Activated CD8-positive, alpha-beta T cell treated with anti-CD3 and anti-CD28 coated beads, Interleukin-2, amount 10 ng/mL, durations not matched to agents 7 days and 5 days (primary cell): Measurements from ENCODE around the gene LRBA. TPM values are rescaled to one million over a fixed set of nuclear protein-coding genes. Genes with fewer than 3 reads are reported as not detected.
"Not testable (repeated sequence)": the region's sequence is repeated elsewhere in the genome, so short reads cannot be mapped to it uniquely, and the experiment has no call there.

Source experiments
- ATAC-seq: fragments of 150-1000 bp; cut with Tn5 transposase; one replicate; pipeline ENCODE4 v1.10.0; 2021; ENCODE audit warnings: moderate library complexity
- CTCF ChIA-PET: fragments of 350-600 bp; sonication (Branson Sonifier 250); formaldehyde crosslinking; loops from one replicate; lab custom pipeline; 2021; ENCODE audit warnings: antibody characterized with exemption; lab: Charles Lee
- POLR2A ChIA-PET: fragments of 350-600 bp; sonication (Branson Sonifier 250); formaldehyde crosslinking; loops from one replicate; lab custom pipeline; 2021; ENCODE audit warnings: antibody characterized with exemption; lab: Charles Lee
- DNase-seq: peaks from one replicate; pipeline ENCODE4 v3.0.0-alpha.2; 2020
- H3K27ac Mint-ChIP-seq: one replicate; pipeline ENCODE4 v1.8.0; 2021; ENCODE audit warnings: mild to moderate bottlenecking, mixed read lengths
- H3K27me3 Mint-ChIP-seq: one replicate; pipeline ENCODE4 v1.8.0; 2021; ENCODE audit warnings: low read depth, mixed read lengths
- H3K36me3 Mint-ChIP-seq: one replicate; pipeline ENCODE4 v1.8.0; 2021; ENCODE audit warnings: low read depth, mixed read lengths
- H3K4me1 Mint-ChIP-seq: one replicate; pipeline ENCODE4 v1.8.0; 2021; ENCODE audit warnings: low read depth, mixed read lengths
- H3K4me3 Mint-ChIP-seq: one replicate; pipeline ENCODE4 v1.8.0; 2021; ENCODE audit warnings: mild to moderate bottlenecking, mixed read lengths
- H3K9me3 Mint-ChIP-seq: one replicate; pipeline ENCODE4 v1.8.0; 2022; ENCODE audit warnings: mixed read lengths; ENCODE audit not compliant: insufficient read depth
- total RNA-seq, 2 experiments: library from RNA; stranded (reverse); gene quantifications; one replicate each; pipeline ENCODE4 v1.2.3, GENCODE V29; 2021

LRBA gene
- total RNA-seq, 2 experiments from 2014 or later: 43.3 to 44.5 TPM

DNA sequence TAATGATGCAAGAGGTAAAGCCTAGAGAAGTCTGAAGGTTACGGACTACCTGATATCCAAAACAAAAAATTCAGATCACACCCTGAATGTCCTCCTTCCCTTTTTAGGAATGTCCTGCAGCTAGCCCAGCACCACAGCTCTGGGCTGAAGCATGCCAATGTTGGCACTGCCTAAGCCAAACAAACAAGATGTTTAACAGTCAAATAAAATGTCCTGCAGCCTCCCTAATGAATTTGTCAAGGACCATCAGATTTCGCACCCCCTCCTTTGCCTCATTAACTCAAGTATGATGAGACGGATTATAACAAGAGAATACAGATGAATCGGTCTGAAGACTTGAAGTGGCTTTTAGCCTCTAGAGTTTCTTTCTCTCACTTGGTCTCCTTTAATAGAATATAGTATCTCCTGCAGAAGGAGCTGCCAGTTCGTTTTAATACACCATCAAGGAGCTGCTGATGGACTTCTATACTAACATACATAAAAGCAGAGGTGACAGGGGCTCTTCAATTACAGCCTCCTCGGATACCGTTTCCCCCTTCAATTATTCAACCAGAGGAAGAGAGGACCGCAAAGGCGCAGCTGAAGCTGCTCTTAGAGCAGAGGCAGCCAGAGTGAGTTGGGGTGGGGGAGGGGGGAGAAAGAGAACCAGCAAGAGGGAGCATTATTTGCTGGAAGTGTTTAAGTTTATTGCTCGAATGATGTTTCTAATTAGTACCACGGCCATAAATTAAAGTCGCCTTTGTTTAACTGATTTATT is 436.2 kb downstream of the LRBA start:
- ATAC-seq (no peak), DNase-seq (no peak)
- no peak overlapping the region for H3K4me3 Mint-ChIP-seq
- no peak overlapping the region for H3K27ac Mint-ChIP-seq
- H3K27me3 Mint-ChIP-seq: no peaks in the 10 kb centered on the region
- peaks cover 13% of the 10 kb centered on the region for H3K9me3 Mint-ChIP-seq
- no peaks in the 10 kb centered on the region for H3K4me1 Mint-ChIP-seq
- ChIA-PET CTCF (no interaction called here), POLR2A (interaction anchor here (0.6 kb wide), 1 partner anchor 140 kb away, joined by 4 read pairs; no protein-coding TSS in a partner anchor)
- peaks cover 38% of the 10 kb centered on the region for H3K36me3 Mint-ChIP-seq

DNA sequence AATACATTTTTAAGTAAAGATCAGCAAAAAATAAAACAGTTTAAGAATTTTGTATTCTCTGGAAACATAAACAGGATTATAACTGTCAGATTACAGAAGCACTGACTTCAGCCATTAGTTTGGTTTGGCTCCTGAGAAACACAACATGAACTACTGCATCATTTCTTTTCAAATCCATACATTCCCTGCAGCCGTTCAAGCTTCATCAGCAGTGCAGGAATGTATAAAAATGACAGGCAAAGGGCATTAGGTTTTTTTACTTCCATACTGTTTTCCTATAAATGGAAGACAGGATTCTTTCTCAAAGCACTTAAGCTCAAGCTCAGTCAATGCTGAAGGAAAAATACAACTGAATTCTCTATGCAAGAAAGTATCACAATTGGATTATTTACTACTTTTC is 437.3 kb downstream of the LRBA start:
- Mint-ChIP-seq H3K9me3 (peaks cover 13% of the 10 kb centered on the region), H3K4me3 (no peak overlapping the region), H3K4me1 (peaks cover 4% of the 10 kb centered on the region), H3K27ac (no peak overlapping the region), H3K27me3 (no peaks in the 10 kb centered on the region), H3K36me3 (peaks cover 27% of the 10 kb centered on the region)
- ATAC-seq (no peak), DNase-seq (no peak)
- ChIA-PET POLR2A (no interaction called here), CTCF (no interaction called here)

DNA sequence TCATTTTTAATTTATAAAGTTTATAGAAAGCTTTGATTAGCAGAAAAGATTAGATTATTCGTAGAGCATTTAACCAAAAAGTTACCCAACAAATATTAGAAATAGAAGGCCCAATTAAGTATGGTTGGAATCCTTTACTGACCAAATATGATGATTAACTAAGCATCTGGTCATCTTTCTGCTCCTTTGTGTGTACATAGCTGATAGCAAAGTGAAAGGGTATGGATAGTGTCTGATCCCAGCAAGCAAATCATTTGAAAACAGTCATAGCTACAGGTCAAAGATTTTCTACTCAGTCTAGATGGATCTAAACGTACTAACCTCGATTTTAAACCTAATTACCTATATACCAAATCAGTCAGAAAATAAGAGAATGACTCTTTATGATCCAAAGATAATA is 440.4 kb downstream of the LRBA start:
- Mint-ChIP-seq H3K27me3 (no peaks in the 10 kb centered on the region), H3K36me3 (peaks cover 8% of the 10 kb centered on the region), H3K4me3 (no peak overlapping the region), H3K27ac (no peak overlapping the region), H3K9me3 (no peaks in the 10 kb centered on the region), H3K4me1 (peaks cover 4% of the 10 kb centered on the region)
- ATAC-seq (no peak), DNase-seq (no peak)
- POLR2A ChIA-PET: no interaction called here
- CTCF ChIA-PET: no interaction called here

DNA sequence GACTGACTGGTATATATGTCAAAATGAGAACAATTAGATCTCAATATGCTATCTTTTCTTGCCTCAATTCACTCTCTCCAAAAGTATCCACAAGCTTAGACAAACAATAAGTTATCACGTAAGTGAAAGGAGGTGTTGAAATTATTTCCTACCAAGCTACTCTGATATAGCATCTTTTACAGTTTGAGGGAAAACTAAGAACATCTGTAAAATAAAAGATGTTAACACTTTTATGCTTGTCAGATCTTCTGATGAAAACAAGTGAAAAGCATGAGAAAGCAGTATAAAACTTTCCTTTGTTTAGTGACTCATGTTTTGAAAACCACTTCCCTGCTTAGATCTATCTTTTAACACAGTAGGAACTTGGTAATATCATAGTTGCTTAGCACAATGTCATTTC is 441.6 kb downstream of the LRBA start:
- Mint-ChIP-seq H3K9me3 (no peaks in the 10 kb centered on the region), H3K27ac (no peak overlapping the region), H3K4me3 (no peak overlapping the region), H3K27me3 (no peaks in the 10 kb centered on the region), H3K36me3 (peaks cover 4% of the 10 kb centered on the region), H3K4me1 (peaks cover 4% of the 10 kb centered on the region)
- POLR2A ChIA-PET: no interaction called here
- DNase-seq (no peak), ATAC-seq (no peak)
- CTCF ChIA-PET: no interaction called here

DNA sequence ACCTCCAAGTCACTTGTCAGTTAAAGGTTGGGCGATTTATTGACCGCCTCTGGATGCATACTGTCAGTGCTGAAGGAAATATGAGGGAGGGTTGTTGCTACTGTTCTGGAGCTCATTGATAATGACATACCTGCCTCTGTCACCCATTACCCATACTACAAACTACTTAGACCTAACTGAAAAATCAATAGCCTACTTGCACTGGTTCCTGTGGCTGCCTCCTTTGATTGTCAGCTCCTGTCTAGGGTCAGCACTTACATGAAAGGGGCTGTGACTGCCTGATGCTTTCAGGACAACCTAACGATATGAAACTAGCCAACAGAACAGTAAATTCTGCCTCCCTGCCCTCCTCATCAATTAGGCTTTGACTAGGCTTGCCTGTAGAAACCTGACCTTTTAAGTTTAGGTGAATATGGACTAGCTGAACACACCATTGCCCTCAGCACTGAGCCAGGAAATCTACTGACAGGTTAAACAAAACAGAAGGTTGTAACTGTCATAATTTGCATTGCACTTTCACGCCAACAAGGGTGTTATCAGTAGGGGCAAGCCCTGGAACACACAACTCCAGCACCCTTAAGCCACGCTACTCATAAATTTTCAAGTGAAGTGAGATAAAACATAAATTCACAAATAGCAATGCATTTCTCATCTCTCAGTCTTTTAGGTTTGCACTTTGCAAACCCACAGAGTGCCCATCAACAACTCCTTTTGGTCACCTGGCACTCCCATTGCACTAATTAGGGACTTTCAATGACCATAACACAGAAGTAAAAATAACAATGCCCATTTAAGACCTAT is 442.2 kb downstream of the LRBA start:
- ChIA-PET CTCF (no interaction called here), POLR2A (no interaction called here)
- H3K27ac Mint-ChIP-seq: no peak overlapping the region
- peaks cover 4% of the 10 kb centered on the region for H3K36me3 Mint-ChIP-seq
- H3K4me3 Mint-ChIP-seq: no peak overlapping the region
- ATAC-seq (no peak), DNase-seq (no peak)
- no peaks in the 10 kb centered on the region for H3K27me3 Mint-ChIP-seq
- H3K4me1 Mint-ChIP-seq: peaks cover 4% of the 10 kb centered on the region
- H3K9me3 Mint-ChIP-seq: no peaks in the 10 kb centered on the region

DNA sequence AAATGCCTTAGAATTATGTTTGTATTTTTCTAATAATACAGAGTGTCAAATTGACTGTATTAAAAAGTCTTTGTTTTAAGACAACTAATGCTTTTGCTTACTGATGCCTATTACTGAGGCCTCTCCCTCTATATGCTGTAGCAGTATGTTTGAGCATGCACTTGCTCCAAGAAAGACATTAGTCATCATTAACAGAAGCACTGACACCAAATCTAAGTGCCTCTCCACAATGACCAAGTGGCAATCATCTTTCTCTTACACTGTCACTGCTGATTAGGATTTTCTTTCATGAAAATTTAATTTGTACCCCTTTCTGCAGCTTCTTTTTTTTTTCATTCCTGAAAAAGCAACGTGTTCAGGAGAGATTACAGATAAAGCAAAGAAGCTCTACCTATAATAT is 444.2 kb downstream of the LRBA start:
- H3K4me3 Mint-ChIP-seq: no peak overlapping the region
- H3K27me3 Mint-ChIP-seq: no peaks in the 10 kb centered on the region
- ATAC-seq (no peak), DNase-seq (no peak)
- ChIA-PET POLR2A (no interaction called here), CTCF (no interaction called here)
- H3K36me3 Mint-ChIP-seq: peaks cover 6% of the 10 kb centered on the region
- no peaks in the 10 kb centered on the region for H3K9me3 Mint-ChIP-seq
- H3K27ac Mint-ChIP-seq: no peak overlapping the region
- peaks cover 4% of the 10 kb centered on the region for H3K4me1 Mint-ChIP-seq

DNA sequence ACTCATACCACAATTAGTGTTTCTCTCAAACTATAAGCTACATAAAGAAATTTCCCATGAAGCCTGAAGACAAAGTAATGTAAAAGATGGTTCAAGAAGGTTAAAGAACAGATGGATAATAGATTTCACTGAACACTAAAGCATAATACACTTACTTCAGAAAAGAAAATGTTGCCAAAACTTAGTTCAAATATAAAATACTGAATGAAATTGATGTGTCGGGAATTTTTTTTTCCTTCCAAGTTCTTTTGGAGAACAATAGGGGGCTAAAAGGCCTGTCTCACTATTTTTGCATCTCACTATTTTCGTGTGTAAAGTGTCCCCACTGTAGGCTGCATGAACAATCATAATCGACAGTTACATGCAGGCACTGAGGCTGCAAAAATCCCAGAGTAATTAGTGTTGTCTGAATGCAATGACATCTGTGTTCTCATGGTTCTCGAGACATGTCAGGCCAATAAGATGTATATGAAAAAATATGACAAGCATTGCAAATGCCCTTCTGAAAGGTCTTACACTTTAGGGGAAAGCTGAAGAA is 445.0 kb downstream of the LRBA start:
- H3K36me3 Mint-ChIP-seq: peaks cover 7% of the 10 kb centered on the region
- ATAC-seq: no peak
- H3K27ac Mint-ChIP-seq: no peak overlapping the region
- ChIA-PET CTCF (no interaction called here), POLR2A (no interaction called here)
- peaks cover 4% of the 10 kb centered on the region for H3K4me1 Mint-ChIP-seq
- no peak for DNase-seq
- H3K27me3 Mint-ChIP-seq: no peaks in the 10 kb centered on the region
- H3K4me3 Mint-ChIP-seq: no peak overlapping the region
- no peaks in the 10 kb centered on the region for H3K9me3 Mint-ChIP-seq

DNA sequence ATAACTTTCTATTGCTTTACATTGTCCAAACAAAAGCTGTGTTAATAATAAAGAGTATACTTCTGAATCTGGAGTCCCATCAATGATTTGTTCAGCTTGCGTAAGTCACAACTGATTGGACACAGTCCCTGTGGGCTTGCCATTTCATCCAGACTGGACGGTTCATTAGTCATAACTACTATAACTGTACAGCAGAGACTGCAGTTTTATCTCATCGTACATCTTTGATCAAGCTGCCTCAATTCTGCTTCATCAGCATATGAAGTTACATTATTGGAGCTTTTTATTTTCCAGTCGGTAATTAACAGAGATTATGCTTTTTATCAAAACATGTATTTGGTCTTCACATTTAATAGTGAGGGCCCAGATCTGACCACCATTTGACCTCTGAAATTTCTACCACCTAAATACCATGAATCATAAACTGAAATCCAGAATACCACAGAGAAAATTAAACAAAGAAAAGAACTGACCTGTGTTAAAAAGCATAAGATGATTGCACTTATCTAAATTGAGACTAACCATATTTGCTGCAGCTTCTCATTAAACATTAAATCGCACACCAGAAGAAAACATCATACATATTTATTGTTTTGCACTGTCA is 445.6 kb downstream of the LRBA start:
- Mint-ChIP-seq H3K4me3 (no peak overlapping the region), H3K27ac (no peak overlapping the region), H3K9me3 (no peaks in the 10 kb centered on the region), H3K27me3 (no peaks in the 10 kb centered on the region), H3K4me1 (peaks cover 4% of the 10 kb centered on the region), H3K36me3 (peaks cover 12% of the 10 kb centered on the region)
- no peak for ATAC-seq
- DNase-seq: no peak
- POLR2A ChIA-PET: no interaction called here
- CTCF ChIA-PET: no interaction called here

DNA sequence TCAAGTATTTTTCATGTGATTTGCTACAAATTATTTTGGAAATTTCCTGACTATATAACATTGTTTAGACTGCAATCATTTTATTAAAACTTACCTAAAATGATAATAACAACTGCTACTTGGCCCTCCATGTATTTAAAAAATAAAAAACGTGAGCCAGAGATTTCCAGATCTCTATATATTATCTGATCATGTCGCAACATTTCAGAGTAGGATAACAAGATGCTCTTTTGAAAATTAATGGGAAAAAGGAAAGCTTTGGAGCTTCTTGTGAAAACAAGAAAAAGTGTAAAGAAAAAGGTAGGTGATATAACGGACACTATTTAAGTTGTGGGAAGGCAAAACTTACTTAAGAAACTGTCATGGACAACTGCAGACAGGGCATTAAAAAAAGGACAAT is 448.0 kb downstream of the LRBA start:
- POLR2A ChIA-PET: no interaction called here
- ATAC-seq (no peak), DNase-seq (no peak)
- Mint-ChIP-seq H3K4me1 (no peaks in the 10 kb centered on the region), H3K27me3 (no peaks in the 10 kb centered on the region), H3K9me3 (no peaks in the 10 kb centered on the region), H3K4me3 (no peak overlapping the region), H3K36me3 (peaks cover 18% of the 10 kb centered on the region), H3K27ac (no peak overlapping the region)
- CTCF ChIA-PET: interaction anchor here (0.6 kb wide), 1 partner anchor 633 kb away, joined by 3 read pairs; no protein-coding TSS in a partner anchor

DNA sequence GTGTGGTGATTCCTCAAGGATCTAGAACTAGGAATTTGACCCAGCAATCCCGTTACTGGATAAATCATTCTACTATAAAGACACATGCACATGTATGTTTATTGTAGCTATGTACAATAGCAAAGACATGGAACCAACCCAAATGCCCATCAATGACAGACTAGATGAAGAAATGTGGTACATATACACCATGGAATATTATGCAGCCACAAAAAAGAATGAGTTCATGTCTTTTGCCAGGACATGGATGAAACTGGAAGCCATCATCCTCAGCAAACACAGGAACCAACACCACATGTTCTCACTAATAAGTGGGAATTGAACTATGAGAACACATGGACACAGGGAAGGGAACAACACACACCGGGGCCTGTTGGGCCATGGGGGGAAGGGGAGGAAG is 450.1 kb downstream of the LRBA start:
- H3K9me3 Mint-ChIP-seq, H3K27me3 Mint-ChIP-seq, H3K27ac Mint-ChIP-seq, H3K4me1 Mint-ChIP-seq, POLR2A ChIA-PET, DNase-seq, ATAC-seq, CTCF ChIA-PET, H3K4me3 Mint-ChIP-seq: not testable (repeated sequence)
- H3K36me3 Mint-ChIP-seq: peaks cover 18% of the 10 kb centered on the region

DNA sequence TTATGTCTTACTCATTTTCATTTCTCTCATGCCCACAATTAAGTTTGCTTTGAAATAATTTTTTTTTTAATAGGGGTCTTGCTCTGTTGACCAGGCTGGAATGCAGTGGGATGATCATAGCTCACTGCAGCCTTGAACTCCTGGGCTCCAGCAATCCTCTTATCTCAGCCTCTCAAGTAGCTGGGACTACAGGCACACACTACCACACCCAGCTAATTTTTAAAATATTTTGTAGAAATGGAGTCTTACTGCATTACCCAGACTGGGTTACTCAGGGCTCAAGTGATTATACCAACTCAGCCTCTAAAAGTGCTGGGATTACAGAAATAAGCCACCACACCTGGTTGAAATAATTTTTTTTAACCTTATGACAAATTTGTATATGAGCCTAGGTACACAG is 452.3 kb downstream of the LRBA start:
- peaks cover 14% of the 10 kb centered on the region for H3K36me3 Mint-ChIP-seq
- H3K4me1 Mint-ChIP-seq: no peaks in the 10 kb centered on the region
- no peaks in the 10 kb centered on the region for H3K9me3 Mint-ChIP-seq
- DNase-seq (no peak), ATAC-seq (no peak)
- no peak overlapping the region for H3K27ac Mint-ChIP-seq
- POLR2A ChIA-PET: no interaction called here
- CTCF ChIA-PET: no interaction called here
- H3K4me3 Mint-ChIP-seq: no peak overlapping the region
- no peaks in the 10 kb centered on the region for H3K27me3 Mint-ChIP-seq

DNA sequence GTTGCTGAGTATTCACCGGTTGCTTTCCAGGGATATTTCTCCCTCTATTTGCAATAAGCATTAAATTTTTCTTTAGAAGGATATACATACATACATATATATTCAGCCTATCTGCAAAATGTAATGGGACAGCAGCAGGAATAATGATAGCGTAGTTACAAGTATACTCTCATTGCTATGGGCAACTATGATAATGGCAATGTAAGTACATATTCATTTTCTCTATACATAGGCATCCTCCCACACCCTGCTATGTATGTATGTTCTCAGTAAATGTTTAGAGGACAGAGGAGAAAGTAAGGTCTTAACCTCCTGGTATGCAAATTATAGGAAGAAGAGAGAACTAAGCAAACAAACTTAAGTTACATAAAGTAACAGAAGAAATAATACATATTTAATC is 452.8 kb downstream of the LRBA start:
- H3K27me3 Mint-ChIP-seq: no peaks in the 10 kb centered on the region
- ATAC-seq (no peak), DNase-seq (no peak)
- CTCF ChIA-PET: no interaction called here
- no peaks in the 10 kb centered on the region for H3K9me3 Mint-ChIP-seq
- no peak overlapping the region for H3K4me3 Mint-ChIP-seq
- POLR2A ChIA-PET: no interaction called here
- H3K4me1 Mint-ChIP-seq: no peaks in the 10 kb centered on the region
- H3K27ac Mint-ChIP-seq: no peak overlapping the region
- H3K36me3 Mint-ChIP-seq: peaks cover 13% of the 10 kb centered on the region
